Activated naive CD4-positive, alpha-beta T cell (primary cell): ENCODE measurements around the gene AJAP1.

ENCODE experiments used
- DNase-seq, 4 experiments: peaks; one replicate each; lab custom pipeline; 2025; lab: John Stamatoyannopoulos, UW

Gene AJAP1

DNA sequence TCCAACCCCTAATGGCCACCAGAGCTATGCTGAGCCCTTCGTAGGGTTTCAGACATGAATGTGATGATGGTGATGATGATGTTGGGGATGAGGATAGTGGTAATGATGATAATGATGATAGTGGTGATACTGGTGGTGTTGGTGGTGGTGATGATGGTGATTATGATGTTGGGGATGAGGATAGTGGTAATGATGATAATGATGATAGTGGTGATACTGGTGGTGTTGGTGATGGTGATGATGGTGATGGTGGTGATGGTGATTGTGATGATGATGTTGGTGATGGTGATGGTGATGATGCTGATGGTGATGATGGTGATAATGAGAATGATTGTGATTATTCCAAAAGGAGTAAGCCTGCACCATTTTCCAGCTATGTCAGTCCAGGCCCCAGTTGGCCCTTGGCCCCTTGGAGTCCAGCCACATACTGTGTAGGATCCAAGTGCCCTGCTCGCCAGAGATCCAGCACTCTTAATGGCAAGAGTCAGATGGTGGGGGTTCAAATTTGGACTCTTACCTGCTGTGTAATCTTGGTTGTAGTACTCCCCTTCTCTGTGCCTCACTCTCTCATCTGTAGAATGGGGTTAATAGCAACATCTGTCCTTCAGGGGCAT, 28.3 kb downstream of the AJAP1 start:
- DNase-seq = no peak

GRCh38 chr1:4684136-4684535, 29.7 kb downstream of the AJAP1 start:
- no peak for DNase-seq

DNA sequence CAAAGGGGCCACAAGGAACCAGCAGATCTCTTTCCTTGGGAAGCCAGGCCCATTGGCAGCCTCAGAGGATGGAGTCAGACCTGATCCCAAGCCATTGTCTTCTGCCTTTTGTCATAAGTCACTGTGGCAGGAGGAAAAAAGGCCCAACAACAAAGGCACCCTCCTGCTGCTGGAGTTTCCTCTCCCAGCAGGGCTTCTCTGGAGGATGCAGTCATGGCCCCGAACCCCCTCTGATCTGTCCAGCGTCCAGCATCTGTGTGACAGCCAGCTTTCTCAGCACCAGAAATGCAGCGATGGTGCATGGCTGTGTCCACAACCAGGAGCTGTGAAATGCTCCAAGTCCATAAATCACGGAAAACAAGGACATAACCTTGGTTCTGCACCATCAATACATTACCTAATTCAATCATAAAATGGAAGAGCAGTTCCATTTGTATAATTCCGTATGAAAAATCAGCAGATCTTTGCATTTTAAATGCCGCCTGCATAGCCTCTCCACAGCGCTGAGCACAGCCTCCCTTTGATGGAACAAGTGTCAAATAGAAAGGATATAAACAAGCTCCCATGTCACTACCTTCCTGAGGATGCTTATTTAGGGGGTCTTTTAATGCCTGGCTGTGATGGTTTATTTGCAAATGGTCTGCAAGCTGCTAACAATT, 30.6 kb downstream of the AJAP1 start:
- DNase-seq = no peak

GRCh38 chr1:4685523-4685865, 31.1 kb downstream of the AJAP1 start:
- DNase-seq = no peak

DNA sequence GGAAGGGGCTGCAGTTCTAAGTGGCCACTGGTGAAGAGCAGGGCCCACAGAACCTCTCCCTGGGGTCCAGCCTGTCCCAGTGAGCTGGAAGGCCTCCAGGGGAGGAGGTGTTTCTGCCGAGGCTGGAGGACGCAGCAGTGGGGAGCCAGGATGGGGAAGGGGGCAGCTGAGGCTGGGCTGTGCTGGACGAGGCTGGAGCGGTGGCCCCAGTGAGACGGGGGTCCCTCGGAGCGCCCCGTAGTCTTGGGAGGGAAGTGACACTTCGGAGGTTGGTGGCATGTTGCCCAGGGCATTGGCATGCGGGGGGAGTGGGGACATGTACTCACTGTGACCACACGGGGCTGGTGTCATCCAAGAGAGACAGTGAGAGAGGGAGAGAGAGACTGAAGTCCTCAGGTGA, 33.5 kb downstream of the AJAP1 start:
- no peak for DNase-seq

GRCh38 chr1:4689271-4689935, 35.0 kb downstream of the AJAP1 start:
- no peak for DNase-seq

- DNase-seq = no peak
Measured at GRCh38 chr1:4689941-4690635, 35.7 kb downstream of the AJAP1 start.

DNA sequence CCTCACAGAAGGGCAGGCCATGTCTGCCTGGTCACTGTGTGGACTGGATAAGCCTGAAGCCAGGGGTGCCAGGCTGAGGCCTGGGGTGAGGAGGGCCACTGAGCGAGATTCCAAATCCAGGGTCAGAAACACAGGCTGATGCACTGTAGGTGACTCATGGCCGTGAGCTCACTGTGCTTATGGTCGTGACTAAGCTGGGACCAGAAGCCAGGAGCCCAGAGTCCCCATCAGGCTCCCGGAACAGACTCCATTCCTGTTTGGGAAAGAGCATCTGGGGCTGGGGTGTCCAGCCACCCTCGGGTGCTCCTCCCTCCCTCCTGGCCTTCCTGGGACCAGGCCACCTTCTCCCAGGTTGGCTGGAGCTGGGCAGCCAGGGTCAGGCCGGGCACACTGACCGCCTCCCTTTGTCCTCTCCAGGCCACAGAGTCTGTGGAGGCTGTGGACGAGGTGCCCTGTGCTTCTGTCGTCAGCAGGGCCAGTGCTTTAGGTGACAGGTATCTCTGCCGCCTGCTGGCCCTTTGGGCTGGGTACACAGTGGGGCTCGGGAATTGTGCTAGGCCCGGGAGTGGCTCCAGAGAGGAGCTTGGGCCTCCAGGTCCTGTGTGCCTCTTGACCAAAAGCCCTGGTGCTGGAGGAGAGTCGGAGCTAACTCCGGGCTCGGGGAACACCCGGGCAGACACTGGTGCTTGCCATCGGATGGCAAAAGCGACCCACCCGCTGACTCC, 36.7 kb downstream of the AJAP1 start:
- no peak for DNase-seq

GRCh38 chr1:4691766-4692405, 37.5 kb downstream of the AJAP1 start:
- DNase-seq = no peak

GRCh38 chr1:4692437-4692836, 38.0 kb downstream of the AJAP1 start:
- no peak for DNase-seq

- no peak for DNase-seq
Measured at GRCh38 chr1:4693331-4693730, 38.9 kb downstream of the AJAP1 start.

DNA sequence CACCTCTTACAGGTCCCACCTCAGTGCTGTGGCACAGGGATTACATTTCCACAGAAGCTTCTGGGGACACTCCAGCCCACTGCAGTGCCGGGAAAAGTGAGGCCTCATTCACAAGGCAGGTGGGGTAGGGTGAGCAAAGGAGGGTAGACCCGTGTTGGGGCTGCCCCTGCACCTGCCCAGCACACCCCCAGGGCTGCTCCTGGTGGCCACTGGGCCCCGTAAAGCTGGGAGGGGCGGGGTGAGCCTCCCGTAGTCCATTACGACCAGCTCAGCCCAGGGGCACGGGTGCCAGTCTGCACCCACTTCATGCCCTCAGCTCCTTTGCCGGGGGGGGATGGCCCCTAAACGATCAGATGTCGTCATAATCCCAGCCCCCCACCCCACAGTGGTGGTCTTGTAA, 39.5 kb downstream of the AJAP1 start:
- no peak for DNase-seq

DNA sequence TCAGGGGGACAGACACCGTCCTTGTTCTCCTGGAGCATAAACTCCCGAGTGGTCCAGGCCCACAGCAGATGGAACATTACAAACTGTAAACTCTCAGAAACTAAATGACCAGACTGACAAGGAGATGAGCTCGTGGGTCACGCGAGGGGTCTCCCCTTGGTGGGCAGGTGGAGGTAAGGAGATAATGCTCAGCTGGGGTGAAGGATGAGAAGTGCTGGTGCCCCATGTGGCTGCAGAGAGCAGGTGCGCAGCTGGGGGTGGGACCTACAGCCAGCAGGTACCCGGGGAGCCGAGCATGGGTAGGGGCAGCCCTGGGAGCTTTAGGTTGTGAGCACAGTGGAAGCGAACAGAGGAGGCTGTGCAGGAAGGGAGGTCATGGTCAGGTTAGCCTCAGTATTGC, 40.1 kb downstream of the AJAP1 start:
- DNase-seq = no peak

DNA sequence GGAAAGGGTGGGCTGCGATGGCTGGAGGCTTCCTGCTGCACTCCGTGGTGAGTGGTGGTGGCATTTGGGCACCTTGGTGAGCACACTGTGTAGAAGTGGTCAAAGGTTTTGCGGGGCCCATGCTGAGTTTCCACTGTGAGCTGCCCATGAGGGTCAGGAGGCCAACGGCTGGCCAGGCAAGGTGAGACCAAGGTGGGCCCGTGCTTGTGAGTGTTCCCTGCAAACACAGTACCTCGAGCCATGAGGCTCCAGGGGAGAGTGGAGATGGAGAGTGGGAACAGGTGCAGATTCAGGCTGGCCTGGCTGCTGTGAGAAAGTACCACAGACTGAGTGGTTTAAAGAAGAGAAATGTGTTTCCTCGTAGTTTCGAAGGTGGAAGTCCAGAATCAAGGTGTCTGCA, 40.8 kb downstream of the AJAP1 start:
- DNase-seq = no peak

GRCh38 chr1:4696161-4696745, 41.8 kb downstream of the AJAP1 start:
- no peak for DNase-seq

DNA sequence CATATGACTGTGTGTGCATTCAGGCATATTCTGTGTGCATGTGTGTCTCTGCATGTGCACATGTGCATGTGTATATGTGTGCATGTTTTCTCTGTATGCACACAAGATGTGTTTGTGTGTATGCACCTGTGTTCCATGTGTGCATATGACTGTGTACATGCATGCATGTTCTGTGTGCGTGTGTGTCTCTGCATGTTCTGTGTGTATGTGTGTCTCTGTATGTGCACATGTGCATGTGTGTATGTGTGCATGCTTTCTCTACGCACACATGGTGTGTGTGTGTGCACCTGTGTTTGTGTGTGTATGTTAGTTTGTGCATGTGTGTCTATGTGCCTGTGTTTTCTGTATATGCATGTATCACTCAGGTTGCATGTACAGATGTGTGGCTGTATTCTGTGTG, 42.3 kb downstream of the AJAP1 start:
- no peak for DNase-seq

- DNase-seq = no peak
Measured at GRCh38 chr1:4697801-4698200, 43.4 kb downstream of the AJAP1 start.

DNA sequence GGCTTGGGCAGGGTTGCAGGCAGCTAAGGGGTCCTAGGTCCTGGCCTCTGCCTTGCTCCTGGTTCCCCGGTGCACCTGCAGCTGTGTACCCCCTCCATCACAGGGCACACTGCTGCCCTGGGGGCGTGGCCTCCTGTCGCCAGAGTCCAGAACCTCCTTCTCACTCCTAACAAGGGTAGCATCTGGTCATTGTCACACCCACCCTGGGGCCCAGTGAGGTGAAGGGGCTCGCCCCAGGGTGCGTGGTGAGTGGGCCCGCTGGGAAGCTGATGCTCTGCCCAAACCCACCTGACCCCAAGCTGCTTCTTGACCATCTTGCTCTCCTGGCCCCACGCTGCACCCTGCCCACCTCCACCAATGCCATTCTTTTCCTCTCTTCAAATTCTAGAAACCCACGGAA, 44.5 kb downstream of the AJAP1 start:
- no peak for DNase-seq

- no peak for DNase-seq
Measured at GRCh38 chr1:4699376-4700301, 45.2 kb downstream of the AJAP1 start.

GRCh38 chr1:4700801-4701200, 46.4 kb downstream of the AJAP1 start:
- DNase-seq = no peak
